Stimulated activated naive CD8-positive, alpha-beta T cell treated with anti-CD3 and anti-CD28 coated beads, Interleukin-15, Interleukin-2, amounts not matched to agents 100 ng/mL and 50 ng/mL, for 24 hours (primary cell): Measurements from ENCODE around the gene PYCARD.
"Not testable (repeated sequence)": the region's sequence is repeated elsewhere in the genome, so short reads cannot be mapped to it uniquely, and the experiment has no call there.

Source experiments
- H3K27ac Mint-ChIP-seq: one replicate; pipeline ENCODE4 v1.8.0; 2021; ENCODE audit warnings: mild to moderate bottlenecking, mixed read lengths
- H3K27me3 Mint-ChIP-seq: one replicate; pipeline ENCODE4 v1.8.0; 2021; ENCODE audit warnings: mixed read lengths
- H3K36me3 Mint-ChIP-seq: one replicate; pipeline ENCODE4 v1.8.0; 2021; ENCODE audit warnings: low read depth, mixed read lengths
- H3K4me1 Mint-ChIP-seq: one replicate; pipeline ENCODE4 v1.8.0; 2021; ENCODE audit warnings: low read depth, mixed read lengths
- H3K4me3 Mint-ChIP-seq: one replicate; pipeline ENCODE4 v1.8.0; 2021; ENCODE audit warnings: mild to moderate bottlenecking, mixed read lengths
- H3K9me3 Mint-ChIP-seq: one replicate; pipeline ENCODE4 v1.8.0; 2021; ENCODE audit warnings: mixed read lengths

PYCARD gene

DNA sequence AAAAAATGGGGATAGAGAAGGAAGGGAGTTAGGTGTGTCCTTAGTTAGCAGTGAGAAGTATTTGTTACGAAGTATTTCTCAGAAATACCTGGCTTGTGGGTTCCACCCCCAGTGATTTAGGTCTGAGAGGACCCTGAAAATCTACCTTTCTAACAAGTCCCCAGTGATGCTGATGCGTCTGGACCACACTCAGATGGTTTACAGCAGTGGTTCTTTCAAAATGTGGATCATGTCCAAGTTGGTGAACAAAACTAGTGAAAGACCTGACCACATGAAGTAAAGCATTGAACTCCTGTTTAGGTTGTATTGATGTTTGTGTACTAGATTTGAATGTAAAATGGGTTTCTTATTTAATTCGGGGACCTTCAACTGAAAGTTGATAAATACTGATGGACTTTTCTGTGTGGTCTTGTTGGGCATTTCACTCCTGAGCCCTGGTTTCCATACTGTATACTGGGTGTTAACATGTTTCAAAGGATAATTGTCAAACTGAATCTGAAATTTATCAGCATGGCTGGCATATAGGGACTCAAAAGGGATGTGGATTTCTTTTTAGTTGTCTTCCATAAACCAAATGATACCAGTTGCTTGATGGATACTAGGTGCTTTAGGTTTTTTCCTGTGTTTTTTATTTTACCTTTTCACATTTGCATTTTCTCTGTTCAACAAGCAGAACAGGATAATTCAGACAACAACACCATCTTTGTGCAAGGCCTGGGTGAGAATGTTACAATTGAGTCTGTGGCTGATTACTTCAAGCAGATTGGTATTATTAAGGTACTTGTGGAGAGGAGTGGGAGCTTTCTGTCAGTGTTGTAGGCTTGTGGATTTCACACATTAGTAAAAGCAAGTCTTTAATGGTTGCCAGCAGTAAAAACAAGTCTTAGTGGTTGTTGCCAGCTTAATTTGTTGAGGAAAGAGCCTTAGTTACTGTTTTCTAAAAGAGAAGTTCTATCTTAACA, 13.8 kb downstream of the PYCARD start:
- Mint-ChIP-seq H3K4me3 (peak overlapping the region; percentile 5), H3K27me3 (no peaks in the 10 kb centered on the region), H3K27ac (peak overlapping the region; percentile 34), H3K36me3 (peaks cover 98% of the 10 kb centered on the region), H3K4me1 (peaks cover 90% of the 10 kb centered on the region), H3K9me3 (no peaks in the 10 kb centered on the region)

GRCh38 chr16:31187808-31188189, 14.8 kb downstream of the PYCARD start:
- Mint-ChIP-seq H3K27ac (peak overlapping the region; percentile 34), H3K27me3 (no peaks in the 10 kb centered on the region), H3K4me1 (peaks cover 91% of the 10 kb centered on the region), H3K4me3 (no peak overlapping the region), H3K9me3 (no peaks in the 10 kb centered on the region), H3K36me3 (peaks cover 98% of the 10 kb centered on the region)

DNA sequence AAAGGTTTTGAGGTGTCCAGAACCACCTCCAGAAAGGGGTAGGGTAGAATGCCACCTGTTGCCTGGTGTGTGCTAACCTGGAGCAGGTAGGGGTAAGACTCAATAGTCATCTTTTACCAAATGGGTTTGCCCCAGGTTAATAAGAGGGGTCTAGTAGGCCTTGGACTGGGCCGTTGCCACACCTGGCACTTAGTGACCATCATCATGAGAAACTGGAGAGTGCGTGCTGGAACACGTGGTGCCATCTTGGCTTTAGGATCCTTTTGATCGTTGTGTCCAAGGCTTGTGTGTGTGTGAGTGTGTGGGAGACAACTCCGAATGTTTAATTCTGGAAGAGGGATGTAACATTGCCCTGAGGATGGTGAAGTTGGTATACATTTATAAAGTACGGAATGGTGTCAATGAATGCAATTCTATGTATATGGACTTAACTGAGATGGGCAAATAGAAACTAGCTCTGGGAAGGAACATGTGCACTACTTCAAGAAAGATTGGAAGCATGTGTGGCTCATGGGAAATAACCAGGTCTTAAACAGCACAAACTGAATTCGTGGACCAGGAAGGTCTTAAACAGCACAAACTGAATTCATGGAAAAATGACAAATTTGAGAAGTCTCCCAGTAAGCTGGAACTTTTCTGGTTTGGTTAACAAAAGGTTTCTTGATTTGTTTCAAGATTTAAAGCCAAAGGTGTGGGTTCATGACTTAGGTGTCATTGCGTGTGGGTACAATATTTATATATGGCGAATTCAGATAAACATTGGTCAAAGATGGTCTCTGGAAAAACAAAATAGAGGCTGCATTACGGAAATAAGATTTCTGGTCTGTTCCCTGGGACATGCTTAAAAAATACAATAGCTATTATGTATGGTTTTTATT, 15.4 kb downstream of the PYCARD start:
- no peaks in the 10 kb centered on the region for H3K27me3 Mint-ChIP-seq
- peak overlapping the region; percentile 78 for H3K27ac Mint-ChIP-seq
- no peaks in the 10 kb centered on the region for H3K9me3 Mint-ChIP-seq
- peak overlapping the region; percentile 35 for H3K4me3 Mint-ChIP-seq
- H3K36me3 Mint-ChIP-seq = peaks cover 100% of the 10 kb centered on the region
- H3K4me1 Mint-ChIP-seq = peaks cover 95% of the 10 kb centered on the region

GRCh38 chr16:31186176-31186575, 16.4 kb downstream of the PYCARD start:
- Mint-ChIP-seq H3K4me1 (peaks cover 95% of the 10 kb centered on the region), H3K27ac (peak overlapping the region; percentile 78), H3K4me3 (peak overlapping the region; percentile 47), H3K36me3 (peaks cover 100% of the 10 kb centered on the region), H3K9me3 (no peaks in the 10 kb centered on the region), H3K27me3 (no peaks in the 10 kb centered on the region)

DNA sequence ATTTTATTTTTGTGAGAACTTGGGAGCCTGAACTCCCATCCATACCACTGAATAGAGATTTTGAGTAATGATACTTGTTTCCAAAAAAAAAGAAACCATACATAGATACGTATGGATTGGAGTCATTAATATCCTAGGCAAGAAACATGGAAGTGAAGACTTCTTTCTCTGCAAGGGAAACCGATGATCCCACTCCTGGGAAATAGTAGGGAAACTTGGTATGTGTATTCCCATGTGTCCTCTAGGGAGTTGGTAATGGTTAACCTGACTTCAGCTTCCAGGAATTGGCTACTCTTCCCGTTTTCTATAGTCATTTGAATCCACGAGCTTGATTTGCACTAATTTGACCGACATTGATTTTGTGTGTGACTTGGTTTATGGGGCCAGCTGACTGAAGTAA, 17.2 kb downstream of the PYCARD start:
- Mint-ChIP-seq H3K4me3 (peak overlapping the region; percentile 52), H3K27me3 (no peaks in the 10 kb centered on the region), H3K27ac (peak overlapping the region; percentile 78), H3K36me3 (peaks cover 99% of the 10 kb centered on the region), H3K9me3 (no peaks in the 10 kb centered on the region), H3K4me1 (peaks cover 89% of the 10 kb centered on the region)

GRCh38 chr16:31184888-31185287, 17.7 kb downstream of the PYCARD start:
- peak overlapping the region; percentile 52 for H3K4me3 Mint-ChIP-seq
- H3K4me1 Mint-ChIP-seq = peaks cover 87% of the 10 kb centered on the region
- H3K36me3 Mint-ChIP-seq = peaks cover 95% of the 10 kb centered on the region
- no peaks in the 10 kb centered on the region for H3K9me3 Mint-ChIP-seq
- no peaks in the 10 kb centered on the region for H3K27me3 Mint-ChIP-seq
- H3K27ac Mint-ChIP-seq = peak overlapping the region; percentile 78

DNA sequence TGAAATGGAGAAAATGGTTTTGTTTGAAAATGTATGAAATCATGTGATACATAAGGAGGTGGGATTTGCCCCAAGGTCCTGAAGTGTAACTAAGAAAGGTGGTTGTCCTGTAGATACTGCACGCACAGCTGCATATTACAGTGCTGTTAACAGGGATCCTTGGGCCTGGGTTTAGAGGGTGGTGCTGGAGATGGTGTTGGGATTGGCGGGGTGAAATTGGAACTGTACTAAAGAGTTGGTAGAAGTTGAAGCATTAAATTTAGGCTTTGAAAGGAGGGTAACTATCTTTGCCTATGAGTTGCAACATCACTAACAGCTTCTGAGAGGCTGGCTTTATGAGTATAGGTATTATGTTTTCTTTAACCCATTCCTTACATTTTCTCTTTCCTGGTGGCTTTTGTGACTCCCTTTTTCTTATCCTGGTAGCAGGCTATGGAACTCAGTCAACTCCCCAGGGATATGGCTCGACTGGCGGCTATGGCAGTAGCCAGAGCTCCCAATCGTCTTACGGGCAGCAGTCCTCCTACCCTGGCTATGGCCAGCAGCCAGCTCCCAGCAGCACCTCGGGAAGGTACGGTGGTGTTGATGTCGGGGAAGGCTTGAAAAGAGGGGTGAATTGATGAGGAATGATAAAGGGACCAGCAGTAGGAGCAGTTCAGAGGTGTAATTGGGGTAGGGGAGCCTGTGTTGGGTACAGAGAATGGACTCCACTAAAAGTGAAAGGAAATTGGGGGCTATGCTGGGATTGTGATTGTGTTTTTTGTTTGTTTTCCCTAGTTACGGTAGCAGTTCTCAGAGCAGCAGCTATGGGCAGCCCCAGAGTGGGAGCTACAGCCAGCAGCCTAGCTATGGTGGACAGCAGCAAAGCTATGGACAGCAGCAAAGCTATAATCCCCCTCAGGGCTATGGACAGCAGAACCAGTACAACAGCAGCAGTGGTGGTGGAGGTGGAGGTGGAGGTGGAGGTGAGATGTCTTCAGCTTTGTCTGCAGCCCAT, 18.8 kb downstream of the PYCARD start:
- peaks cover 83% of the 10 kb centered on the region for H3K36me3 Mint-ChIP-seq
- H3K4me1 Mint-ChIP-seq = peaks cover 84% of the 10 kb centered on the region
- peak overlapping the region; percentile 91 for H3K4me3 Mint-ChIP-seq
- no peaks in the 10 kb centered on the region for H3K9me3 Mint-ChIP-seq
- H3K27me3 Mint-ChIP-seq = no peaks in the 10 kb centered on the region
- H3K27ac Mint-ChIP-seq = peak overlapping the region; percentile 99

DNA sequence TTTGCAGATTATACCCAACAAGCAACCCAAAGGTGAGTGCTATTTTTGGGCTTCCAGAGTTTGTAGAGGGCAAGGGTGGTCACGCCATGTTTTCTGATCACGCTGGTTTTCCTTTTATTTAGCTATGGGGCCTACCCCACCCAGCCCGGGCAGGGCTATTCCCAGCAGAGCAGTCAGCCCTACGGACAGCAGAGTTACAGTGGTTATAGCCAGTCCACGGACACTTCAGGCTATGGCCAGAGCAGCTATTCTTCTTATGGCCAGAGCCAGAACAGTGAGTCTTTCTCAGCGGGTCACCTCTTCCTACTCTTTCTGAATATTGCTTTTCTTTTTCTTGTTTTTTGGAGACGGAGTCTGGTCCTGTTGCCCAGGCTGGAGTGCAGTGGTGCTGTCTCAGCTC, 20.2 kb downstream of the PYCARD start:
- Mint-ChIP-seq H3K4me3 (peak overlapping the region; percentile 91), H3K36me3 (peaks cover 73% of the 10 kb centered on the region), H3K4me1 (peaks cover 84% of the 10 kb centered on the region), H3K9me3 (no peaks in the 10 kb centered on the region), H3K27ac (peak overlapping the region; percentile 99), H3K27me3 (no peaks in the 10 kb centered on the region)

GRCh38 chr16:31181102-31181830, 21.3 kb downstream of the PYCARD start:
- Mint-ChIP-seq H3K27me3 (no peaks in the 10 kb centered on the region), H3K36me3 (peaks cover 62% of the 10 kb centered on the region)

DNA sequence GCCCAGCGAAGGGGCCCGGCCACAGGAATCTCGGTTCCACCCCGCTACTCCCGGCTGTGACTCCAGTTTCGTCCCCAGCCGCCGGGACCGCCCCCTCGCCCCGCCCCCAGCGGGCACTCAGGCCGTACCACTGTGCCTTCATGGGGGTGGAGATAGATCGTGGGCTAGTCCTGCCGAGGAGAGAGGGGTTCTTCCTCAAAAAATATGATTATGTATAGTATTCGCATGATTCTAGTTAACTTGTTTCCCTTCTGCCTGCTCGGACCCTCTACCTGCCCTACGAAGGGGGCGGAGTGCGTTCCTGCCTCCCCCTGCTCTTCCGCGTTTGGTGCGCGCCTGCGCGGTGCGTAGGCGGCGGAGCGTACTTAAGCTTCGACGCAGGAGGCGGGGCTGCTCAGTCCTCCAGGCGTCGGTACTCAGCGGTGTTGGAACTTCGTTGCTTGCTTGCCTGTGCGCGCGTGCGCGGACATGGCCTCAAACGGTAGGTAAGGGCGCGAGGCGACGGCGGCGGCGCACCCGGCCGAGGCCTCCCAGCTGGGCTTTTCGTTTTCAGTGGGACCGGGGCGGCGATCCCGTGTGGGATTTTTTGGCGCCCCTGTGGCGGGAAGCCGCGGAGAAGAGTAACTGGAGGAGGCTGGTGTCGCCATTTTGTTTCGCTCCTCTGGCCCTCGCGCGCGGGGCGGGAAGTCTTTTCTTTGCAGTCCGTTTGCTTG, 22.7 kb downstream of the PYCARD start, which contains the start of gene FUS:
Gene FUS (plus strand): TSS at position 393 of the 713 bp plus-strand sequence. CDS start 76 bp downstream, at position 469.
- Mint-ChIP-seq H3K27me3 (no peaks in the 10 kb centered on the region), H3K4me1 (peaks cover 70% of the 10 kb centered on the region), H3K36me3 (peaks cover 48% of the 10 kb centered on the region), H3K9me3 (no peaks in the 10 kb centered on the region), H3K27ac (peak within 1 kb of the TSS; percentile 99), H3K4me3 (peak within 1 kb of the TSS; percentile 91)

More at GRCh38 chr16:31181102-31181830, 21.3 kb downstream of the PYCARD start:
- Mint-ChIP-seq H3K4me1 (peaks cover 83% of the 10 kb centered on the region), H3K9me3 (no peaks in the 10 kb centered on the region), H3K4me3 (peak overlapping the region; percentile 91), H3K27ac (peak overlapping the region; percentile 99)

- Mint-ChIP-seq H3K4me1 (peaks cover 64% of the 10 kb centered on the region), H3K9me3 (no peaks in the 10 kb centered on the region), H3K4me3 (peak overlapping the region; percentile 91), H3K27me3 (no peaks in the 10 kb centered on the region), H3K36me3 (peaks cover 42% of the 10 kb centered on the region), H3K27ac (peak overlapping the region; percentile 99)
These were observed 23.3 kb downstream of the PYCARD start for GRCh38 chr16:31179219-31179746.

DNA sequence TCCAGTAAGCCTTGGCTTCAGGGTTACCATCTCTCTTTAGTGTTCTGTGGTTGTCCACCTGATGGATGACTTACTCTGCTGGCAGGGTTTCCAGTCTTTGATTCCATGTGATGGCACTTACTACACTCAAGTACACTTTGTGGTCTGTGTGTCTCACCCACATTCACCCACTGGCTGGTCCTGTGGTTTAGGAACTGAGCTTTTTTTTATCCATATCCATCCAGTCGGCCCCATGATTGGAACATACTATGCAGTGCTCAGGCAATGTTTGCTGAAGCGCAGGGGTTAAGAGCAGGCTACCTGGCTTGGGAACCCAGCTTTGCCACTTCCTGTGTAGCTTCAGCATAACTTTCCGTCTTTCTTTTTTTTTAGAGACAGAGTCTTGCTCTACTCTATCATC, 25.4 kb downstream of the PYCARD start:
- Mint-ChIP-seq H3K27me3 (no peaks in the 10 kb centered on the region), H3K9me3 (no peaks in the 10 kb centered on the region), H3K36me3 (peaks cover 21% of the 10 kb centered on the region), H3K4me3 (peak overlapping the region; percentile 15), H3K27ac (peak overlapping the region; percentile 71), H3K4me1 (peaks cover 43% of the 10 kb centered on the region)

- H3K27me3 Mint-ChIP-seq, H3K27ac Mint-ChIP-seq, H3K4me3 Mint-ChIP-seq, H3K4me1 Mint-ChIP-seq, H3K9me3 Mint-ChIP-seq, H3K36me3 Mint-ChIP-seq: not testable (repeated sequence)
These were observed 32.5 kb downstream of the PYCARD start for GRCh38 chr16:31170048-31170447.
